ENCODE data around the gene UTP11.

The UTP11 gene

GRCh38 chr1:38073534-38074301 is 61.2 kb downstream of the UTP11 start:
- no peak for DNase-seq

- no peak for DNase-seq
These were observed 61.8 kb downstream of the UTP11 start for GRCh38 chr1:38074302-38074677.

Data from CD4-positive, alpha-beta T cell treated with Interleukin-1 beta for 1 hour (primary cell).